ENCODE data around the gene MAG.

- no peak for TF ChIP-seq REST (IDR thresholded peaks at IDR 0.05; ENCODE audit: insufficient read depth in 1 of 2, low read depth in 2 of 2, low read length in 2 of 2)
- TF ChIP-seq TAF1 (IDR thresholded peaks at IDR 0.05; ENCODE audit: borderline replicate concordance, insufficient read depth, low read length) = no peak
- TF ChIP-seq POLR2AphosphoS5 (IDR thresholded peaks at IDR 0.05; ENCODE audit: low read depth, low read length) = no peak
- TF ChIP-seq SIN3A (IDR thresholded peaks at IDR 0.05; ENCODE audit: borderline replicate concordance, insufficient read depth, low read length) = no peak
Observed at GRCh38 chr19:35347930-35348298, 56.0 kb downstream of the MAG start.

Measured in PFSK-1 (cell line).